A172 (cell line): Measurements from ENCODE around the gene OVCA2. TPM values are rescaled to one million over a fixed set of nuclear protein-coding genes. Genes with fewer than 3 reads are reported as not detected.

Experiments used
- DNase-seq: peaks from one replicate; pipeline ENCODE4 v3.0.0-alpha.2; 2015; ENCODE audit warnings: low spot score
- total RNA-seq: library from RNA; depleted of rRNA; stranded (reverse); fragments of >200 nt; shearing (Covaris generic); gene quantifications from 2 replicates; pipeline ENCODE4 v1.2.3, GENCODE V29; 2014

The OVCA2 gene
- total RNA-seq, 1 experiment from 2014 or later, result 104 TPM

DNA sequence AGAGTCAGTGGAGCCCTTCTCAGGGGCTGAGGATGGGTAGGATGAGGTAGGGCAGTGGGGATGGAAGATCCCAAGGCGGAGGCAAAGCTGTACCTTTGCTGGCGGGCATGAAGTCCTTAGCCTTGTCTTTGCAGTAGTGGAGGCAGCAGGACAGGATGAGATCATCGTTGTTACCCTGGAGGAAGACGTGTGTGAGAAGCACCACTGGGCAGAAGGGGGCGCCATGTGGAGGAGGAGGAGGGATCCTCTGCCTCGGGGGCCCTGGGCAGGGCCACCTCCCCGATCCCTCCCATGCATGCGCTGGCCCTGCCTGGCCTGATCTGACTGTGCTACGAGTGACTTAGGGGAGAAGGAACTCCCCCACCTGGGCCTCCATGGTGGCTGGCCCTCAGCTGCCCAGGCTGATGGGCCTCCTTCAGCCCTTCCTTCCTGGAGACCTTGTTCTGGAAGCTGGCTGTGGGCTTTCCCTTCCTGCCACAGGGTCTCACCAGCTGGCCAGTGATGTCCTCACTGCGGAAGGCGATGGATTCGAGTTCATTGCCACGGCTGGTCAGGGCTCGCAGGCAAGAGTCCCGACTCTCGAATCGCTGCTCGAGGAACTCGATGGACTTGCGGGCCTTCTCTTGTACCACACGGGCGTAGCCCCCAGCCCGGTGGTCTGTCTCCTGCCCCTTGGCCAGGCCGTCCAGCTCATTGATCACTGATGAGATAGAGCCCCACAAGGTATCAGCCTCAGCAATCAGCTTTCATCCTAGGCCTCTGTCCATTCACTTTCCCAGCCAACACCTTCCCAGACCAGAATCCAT is 23.4 kb downstream of the OVCA2 start:
- DNase-seq, result peak; percentile 54

- no peak for DNase-seq
Measured at GRCh38 chr17:2065949-2066400, 24.2 kb downstream of the OVCA2 start.

- DNase-seq, result no peak
Measured at GRCh38 chr17:2067048-2067561, 25.3 kb downstream of the OVCA2 start.

DNA sequence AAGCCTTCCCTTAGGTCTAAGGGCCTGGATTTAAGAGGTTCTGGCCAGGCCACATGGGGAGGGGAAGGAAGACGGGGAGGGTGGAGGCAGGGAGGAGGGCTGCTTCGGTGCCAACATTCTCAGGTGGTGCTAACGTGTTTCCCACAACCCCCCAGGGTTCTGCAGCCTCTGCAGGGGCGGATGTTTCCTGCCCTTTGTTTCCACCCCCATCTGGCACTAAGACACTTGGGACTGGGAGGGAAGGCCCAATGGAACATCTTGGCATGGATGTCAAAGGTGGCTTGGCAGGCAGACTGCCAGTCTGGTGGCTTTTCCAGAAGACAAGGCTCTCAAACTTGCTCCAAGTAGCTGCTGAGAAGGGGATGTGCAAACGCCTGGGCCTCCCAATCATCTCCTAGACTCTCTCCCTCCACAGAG is 25.8 kb downstream of the OVCA2 start:
- DNase-seq, result peak; percentile 83

DNA sequence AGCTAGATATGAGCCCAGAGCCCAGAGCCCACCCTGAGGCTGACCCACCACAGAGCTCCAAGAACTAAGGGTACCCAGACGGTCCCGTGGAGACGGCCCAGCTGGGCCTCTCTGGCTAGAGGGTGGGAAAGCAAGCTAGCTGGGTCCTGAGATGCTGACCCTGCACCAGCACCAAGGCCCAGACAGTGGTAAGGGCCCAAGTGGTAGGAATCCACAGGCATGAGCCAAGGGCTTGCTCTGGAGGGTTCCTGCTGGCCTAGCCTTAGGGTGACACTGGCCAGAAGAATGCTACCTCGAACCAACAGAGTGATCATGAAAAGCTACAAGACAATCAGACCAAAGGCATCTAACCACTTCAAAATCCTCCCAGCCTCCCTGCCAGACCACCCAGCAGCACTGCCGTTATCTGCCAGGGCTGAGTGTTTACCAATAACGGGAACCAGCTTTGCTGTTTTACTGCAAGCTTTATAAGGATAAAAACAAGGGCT is 26.3 kb downstream of the OVCA2 start:
- peak; percentile 51 for DNase-seq

DNA sequence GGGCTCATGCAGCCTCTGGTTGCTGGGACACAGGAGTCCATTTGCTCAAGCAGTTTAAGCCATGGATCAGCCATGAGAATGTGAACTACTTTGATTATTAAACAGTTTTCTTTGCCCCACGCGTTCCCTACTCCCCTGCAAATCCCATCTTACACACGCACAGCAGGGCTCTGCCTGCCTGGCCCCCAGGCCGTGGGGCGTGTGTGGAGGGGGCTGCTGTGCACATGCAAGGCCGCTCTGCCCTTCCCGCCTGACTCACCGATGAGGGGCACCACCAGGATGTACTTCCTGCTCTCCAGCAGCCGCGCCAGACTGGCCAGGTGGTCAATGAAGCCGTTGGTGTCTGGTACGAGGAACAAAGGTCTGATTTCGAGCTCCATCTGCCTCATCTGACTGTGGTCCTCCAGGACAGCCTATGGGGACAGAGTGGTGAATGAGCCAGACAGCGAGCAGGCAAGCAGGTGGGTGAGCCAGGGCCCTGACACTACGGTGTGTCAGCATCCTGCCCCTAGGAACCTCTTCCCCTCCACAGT is 26.8 kb downstream of the OVCA2 start:
- DNase-seq, result peak; percentile 87

DNA sequence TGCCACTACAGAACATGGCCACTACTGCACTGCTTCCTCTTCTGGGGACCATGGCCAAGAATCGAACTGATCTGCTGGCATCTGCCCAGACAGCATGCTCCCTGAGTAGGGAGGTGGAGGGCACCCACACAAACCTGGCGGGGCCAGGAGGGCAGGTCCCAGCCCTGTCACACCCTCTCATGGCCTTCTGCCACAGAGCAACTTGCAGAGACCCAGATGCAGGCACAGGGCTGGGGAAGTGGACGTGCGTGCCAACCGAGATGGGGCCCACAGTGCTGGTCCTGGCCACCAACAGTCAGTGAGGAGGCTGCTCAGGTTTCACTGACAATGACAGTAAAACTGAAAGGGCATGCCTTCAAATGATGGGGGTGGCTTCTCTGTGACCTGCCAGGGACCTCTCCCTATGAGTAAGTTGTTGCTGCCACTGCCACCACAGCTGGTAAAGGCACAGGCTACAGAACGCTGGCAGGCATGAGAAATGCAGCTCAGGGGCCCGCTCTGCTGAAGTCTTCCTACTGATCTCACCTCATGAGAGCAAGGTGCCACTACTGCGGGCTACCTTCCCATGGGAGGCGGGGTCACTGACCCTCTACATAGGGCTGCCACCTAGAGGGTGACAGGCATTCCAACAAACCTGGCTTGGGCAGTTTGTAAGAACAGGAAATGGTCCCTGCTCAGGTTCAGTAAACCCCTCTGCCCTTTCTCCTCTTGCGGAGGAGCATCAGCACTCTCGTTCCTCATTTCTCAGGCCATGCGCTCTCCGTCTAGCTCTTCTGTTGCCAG is 28.6 kb downstream of the OVCA2 start:
- no peak for DNase-seq

- DNase-seq, result no peak
Measured at GRCh38 chr17:2071024-2071385, 29.2 kb downstream of the OVCA2 start.

- DNase-seq, result peak; percentile 62
Measured at GRCh38 chr17:2071455-2072281, 29.8 kb downstream of the OVCA2 start.

DNA sequence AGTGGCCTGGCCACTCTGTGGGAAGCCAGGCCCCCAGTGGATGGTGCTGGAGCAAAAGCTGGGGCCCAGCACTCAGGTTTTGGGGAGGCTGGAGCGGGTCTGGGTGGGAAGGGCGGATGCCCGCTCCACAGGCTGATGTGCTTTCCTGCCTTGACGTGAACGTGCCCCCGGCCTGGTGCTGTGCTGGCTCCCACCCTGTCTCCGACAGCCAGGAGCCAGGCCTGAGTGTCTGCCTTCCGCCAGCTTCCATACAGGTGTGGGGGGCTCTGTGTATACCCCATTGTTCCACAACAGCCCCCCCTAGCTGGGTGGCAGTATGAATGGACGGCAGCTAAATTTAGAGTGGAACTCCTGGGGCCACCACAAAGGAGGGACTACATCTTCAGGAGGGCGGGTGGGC is 33.1 kb downstream of the OVCA2 start:
- DNase-seq, result no peak

GRCh38 chr17:2075336-2076086 is 33.7 kb downstream of the OVCA2 start:
- DNase-seq, result peak; percentile 52

GRCh38 chr17:2076087-2076984 is 34.5 kb downstream of the OVCA2 start:
- no peak for DNase-seq

- DNase-seq, result no peak
Measured at GRCh38 chr17:2077040-2077439, 35.2 kb downstream of the OVCA2 start.

DNA sequence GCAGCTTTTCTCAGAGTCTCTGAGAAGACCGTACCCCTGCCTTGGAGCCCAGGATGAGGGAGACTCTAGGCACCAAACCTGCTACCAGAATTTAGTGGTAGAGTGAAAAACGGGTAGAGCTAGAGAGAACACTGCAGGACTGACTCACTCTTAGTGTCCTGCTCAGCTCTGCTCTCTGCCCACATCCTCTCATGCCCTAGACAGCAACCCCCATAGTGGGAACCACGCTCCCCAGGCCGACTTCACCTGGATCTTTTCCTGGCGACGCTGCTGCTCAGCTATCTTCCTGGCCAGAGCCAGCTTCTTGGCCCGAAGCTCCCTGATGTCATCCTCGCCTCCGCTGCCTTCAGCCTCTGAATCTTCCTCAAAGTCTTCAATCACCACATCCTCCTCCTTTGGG is 39.7 kb downstream of the OVCA2 start:
- DNase-seq, result peak; percentile 71

DNA sequence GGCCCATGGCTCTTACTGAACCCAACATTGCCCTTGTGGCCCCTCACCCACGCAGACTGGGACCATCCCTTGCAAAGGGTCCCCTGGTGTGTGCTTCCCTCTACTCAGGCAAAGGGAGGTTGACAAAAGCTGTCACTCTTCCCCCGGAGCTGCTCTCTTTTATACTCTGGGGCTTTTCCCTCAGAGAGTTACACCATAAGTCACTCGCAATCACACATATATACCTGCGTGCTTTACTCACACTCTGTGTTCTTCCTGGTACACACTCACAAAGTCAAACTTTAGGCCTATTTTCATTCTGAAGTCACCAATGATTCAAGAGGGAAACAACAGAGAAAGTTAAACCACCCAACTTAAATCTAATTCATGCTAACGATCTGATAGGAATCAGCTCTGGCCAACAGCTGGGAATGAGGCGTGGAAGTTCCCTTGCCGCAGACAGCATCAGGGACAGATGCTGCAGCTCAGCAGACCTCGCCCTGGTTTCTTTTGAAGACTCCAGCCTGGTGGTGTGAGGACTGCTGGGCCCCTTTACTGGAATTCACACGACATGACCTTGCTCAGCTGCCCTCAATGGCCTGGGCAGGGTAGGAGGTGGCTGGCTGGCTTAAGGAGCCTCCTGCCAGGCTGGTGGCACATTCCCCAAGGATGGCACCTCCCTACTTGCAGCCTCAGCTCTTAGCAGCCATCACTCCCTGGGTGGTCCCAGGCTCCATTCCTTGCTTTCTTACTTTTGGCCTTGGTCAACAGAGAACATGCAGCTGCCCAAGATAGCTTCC is 40.4 kb downstream of the OVCA2 start:
- DNase-seq, result no peak

DNA sequence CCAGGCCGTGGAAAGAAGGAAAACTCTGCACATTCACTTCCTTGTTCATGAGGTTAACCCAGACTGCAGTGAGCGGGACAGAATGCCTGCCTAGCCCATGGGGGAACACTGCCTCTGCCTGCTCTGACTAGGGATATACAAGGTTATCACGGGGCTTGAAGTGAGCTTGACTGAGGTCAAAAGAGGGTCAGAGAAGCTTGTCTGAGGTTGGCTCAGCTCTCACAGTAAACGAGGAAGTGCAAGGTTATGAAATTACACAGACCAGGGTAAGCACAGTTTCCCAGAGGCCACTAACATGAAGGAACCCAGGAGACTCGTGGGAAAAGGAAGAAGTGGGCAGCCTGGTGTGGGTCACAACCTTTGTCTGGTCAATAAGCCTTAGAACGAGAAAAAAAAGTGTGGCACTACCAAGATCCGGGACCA is 41.8 kb downstream of the OVCA2 start:
- DNase-seq, result no peak

DNA sequence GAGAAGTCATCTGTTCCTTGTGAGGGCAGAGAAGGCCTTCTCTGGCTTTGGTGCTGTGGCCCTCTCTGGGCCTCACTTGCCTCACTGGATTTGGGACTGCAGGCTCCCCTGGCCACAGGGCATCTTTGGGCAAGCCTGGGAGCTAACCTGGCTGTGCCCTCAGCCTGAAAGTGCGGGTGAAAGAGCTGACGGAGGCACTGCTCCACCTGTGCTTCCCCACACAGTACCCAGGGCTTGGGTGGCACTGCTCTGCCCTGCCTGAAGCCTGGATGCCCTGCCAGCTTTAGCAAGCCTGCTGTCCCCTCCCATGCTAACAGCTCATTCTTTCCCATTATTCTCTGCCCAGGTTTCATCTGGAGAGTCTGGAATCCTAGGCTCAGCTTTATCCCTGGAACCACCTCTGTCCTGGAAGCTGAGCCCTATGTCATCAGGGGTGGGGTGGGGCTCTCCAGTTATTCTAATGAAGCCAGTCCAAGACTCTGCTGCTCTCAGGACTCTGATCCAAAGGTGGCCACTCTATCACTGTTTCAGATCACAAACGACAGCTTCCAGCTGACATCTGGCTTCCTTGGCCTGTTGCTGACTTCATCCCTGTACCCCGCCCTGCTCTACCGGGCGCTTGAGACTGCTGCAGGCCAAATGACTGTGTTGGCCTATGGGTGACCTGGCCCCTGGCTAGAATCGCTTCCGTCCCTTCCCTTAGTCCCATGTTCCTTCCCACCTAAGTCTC is 42.4 kb downstream of the OVCA2 start:
- DNase-seq, result peak; percentile 82
